Chondrocyte (in vitro differentiated cells): ENCODE data around the gene ARIH1. TPM values are rescaled to one million over a fixed set of nuclear protein-coding genes. Genes with fewer than 3 reads are reported as not detected.
"Not testable (repeated sequence)": the region's sequence is repeated elsewhere in the genome, so short reads cannot be mapped to it uniquely, and the experiment has no call there.

Experiments
- DNase-seq: peaks from one replicate; pipeline ENCODE4 v3.0.0; 2021; ENCODE audit warnings: mixed read lengths, low spot score
- H3K27ac Mint-ChIP-seq: one replicate; pipeline ENCODE4 v1.8.0; 2021; ENCODE audit warnings: mild to moderate bottlenecking, moderate library complexity, mixed read lengths; ENCODE audit not compliant: unreplicated experiment
- H3K27me3 Mint-ChIP-seq: 2 replicates; pipeline ENCODE4 v1.8.0; 2021; ENCODE audit warnings: low read depth, mixed read lengths
- H3K36me3 Mint-ChIP-seq: 2 replicates; pipeline ENCODE4 v1.8.0; 2021; ENCODE audit warnings: low read depth, mixed read lengths
- H3K4me1 Mint-ChIP-seq: 2 replicates; pipeline ENCODE4 v1.8.0; 2021; ENCODE audit warnings: low read depth, mild to moderate bottlenecking, mixed read lengths
- H3K4me3 Mint-ChIP-seq: one replicate; pipeline ENCODE4 v1.8.0; 2021; ENCODE audit warnings: mild to moderate bottlenecking, moderate library complexity, mixed read lengths; ENCODE audit not compliant: unreplicated experiment
- H3K9me3 Mint-ChIP-seq: 2 replicates; pipeline ENCODE4 v1.8.0; 2021; ENCODE audit warnings: low read depth, mixed read lengths
- long read RNA-seq: library from polyadenylated mRNA; stranded (forward); transcript quantifications from one replicate; pipeline ENCODE4 v2.0.0, GENCODE V29; 2021
- total RNA-seq: library from RNA; stranded (reverse); gene quantifications from 3 replicates; pipeline ENCODE4 v1.2.1, GENCODE V29; 2021
- TF ChIP-seq, protein P1 (sequence below): fragments of 200-600 bp; sonication (generic); IDR thresholded peaks from 2 replicates; pipeline ENCODE4 v1.5.0; 2021; ENCODE audit warnings: antibody characterized with exemption, mild to moderate bottlenecking, moderate library complexity

The ARIH1 gene, protein sequence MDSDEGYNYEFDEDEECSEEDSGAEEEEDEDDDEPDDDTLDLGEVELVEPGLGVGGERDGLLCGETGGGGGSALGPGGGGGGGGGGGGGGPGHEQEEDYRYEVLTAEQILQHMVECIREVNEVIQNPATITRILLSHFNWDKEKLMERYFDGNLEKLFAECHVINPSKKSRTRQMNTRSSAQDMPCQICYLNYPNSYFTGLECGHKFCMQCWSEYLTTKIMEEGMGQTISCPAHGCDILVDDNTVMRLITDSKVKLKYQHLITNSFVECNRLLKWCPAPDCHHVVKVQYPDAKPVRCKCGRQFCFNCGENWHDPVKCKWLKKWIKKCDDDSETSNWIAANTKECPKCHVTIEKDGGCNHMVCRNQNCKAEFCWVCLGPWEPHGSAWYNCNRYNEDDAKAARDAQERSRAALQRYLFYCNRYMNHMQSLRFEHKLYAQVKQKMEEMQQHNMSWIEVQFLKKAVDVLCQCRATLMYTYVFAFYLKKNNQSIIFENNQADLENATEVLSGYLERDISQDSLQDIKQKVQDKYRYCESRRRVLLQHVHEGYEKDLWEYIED
- 150 to 169 TPM (median 164 TPM) in 3 replicates for total RNA-seq
- long read RNA-seq, full-length matches to known transcripts, result 39 of 55 reads
- long read RNA-seq, partial matches to known transcripts, result 2 of 55 reads
- long read RNA-seq, other reads (novel, unspliced or antisense), result 14 of 55 reads

DNA sequence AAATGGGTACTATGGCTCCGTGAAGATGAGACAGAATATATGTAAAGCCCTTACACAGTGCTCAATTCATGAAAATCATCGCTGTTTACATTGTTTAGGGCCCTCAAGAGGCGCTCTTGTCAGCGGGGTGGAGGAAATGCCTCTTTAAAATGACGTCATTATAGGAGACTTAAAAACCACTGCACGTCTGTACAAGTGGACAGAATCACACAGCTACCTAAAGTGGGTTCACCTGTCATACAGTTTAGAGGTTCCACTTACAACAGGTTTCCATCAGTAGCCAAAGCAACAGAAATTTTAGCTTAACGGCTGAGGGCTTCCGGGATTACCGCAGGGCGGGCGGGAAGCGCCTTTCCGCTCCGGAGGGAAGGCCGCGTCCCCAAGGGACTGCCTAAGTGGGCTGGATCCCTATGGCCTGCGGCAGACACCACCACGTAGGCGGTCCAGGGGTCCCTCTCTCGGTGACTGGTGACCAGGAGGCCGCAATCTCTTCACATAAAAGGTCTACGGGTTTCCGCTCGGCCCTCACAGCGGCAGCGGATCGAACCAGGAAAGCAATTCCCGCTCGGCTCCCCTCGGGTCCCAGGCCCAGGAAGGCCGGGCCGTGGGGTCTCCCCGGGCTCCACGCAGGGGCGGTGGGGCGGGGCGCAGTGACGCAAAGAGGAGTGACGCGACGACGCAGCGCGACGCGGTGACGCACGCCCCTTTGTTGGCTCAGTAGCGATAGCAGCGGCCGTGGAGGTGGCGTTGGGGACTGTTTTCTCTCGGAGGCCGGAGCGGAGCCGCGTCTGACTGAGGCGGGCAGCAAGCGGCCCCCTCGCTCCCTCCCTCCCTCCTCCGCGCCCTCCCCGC is at the start of gene ARIH1:
Gene ARIH1, plus strand, starts transcription at position 717 of the 852 bp plus-strand sequence. CDS start 310 bp downstream, outside the sequence.
- TF ChIP-seq, protein P1, sequence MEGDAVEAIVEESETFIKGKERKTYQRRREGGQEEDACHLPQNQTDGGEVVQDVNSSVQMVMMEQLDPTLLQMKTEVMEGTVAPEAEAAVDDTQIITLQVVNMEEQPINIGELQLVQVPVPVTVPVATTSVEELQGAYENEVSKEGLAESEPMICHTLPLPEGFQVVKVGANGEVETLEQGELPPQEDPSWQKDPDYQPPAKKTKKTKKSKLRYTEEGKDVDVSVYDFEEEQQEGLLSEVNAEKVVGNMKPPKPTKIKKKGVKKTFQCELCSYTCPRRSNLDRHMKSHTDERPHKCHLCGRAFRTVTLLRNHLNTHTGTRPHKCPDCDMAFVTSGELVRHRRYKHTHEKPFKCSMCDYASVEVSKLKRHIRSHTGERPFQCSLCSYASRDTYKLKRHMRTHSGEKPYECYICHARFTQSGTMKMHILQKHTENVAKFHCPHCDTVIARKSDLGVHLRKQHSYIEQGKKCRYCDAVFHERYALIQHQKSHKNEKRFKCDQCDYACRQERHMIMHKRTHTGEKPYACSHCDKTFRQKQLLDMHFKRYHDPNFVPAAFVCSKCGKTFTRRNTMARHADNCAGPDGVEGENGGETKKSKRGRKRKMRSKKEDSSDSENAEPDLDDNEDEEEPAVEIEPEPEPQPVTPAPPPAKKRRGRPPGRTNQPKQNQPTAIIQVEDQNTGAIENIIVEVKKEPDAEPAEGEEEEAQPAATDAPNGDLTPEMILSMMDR, result peak; percentile 63

DNA sequence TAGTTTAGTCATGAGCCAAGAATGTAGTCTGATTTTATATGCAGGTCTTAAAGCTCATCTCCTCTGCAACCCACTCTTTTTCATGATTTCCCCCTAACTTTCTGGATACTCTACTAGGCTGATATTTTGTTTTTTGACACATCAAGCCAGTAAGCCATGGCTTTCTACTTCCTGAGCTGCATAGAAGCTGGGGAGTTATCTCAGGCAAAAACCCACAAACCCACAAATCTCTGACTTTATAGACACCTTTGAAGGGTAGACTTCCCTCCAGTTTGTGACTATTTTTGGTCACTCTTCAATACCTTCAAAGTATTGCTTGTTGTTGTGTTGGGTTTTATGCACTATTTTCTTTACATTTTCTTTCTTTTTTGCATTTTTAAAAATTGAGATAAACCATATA is 47.4 kb upstream of the ARIH1 start:
- TF ChIP-seq, protein P1, result no peak
- Mint-ChIP-seq H3K9me3 (peaks cover 25% of the 10 kb centered on the region), H3K27me3 (peaks cover 23% of the 10 kb centered on the region), H3K36me3 (peaks cover 6% of the 10 kb centered on the region), H3K27ac (no peak overlapping the region), H3K4me1 (no peaks in the 10 kb centered on the region), H3K4me3 (no peak overlapping the region)
- no peak for DNase-seq

More for the DNA sequence above, at the start of gene ARIH1:
- no peaks in the 10 kb centered on the region for H3K9me3 Mint-ChIP-seq
- peaks cover 2% of the 10 kb centered on the region for H3K36me3 Mint-ChIP-seq
- peak; percentile 98 for DNase-seq
- H3K4me1 Mint-ChIP-seq, result peaks cover 38% of the 10 kb centered on the region
- H3K27me3 Mint-ChIP-seq, result no peaks in the 10 kb centered on the region
- H3K4me3 Mint-ChIP-seq, result peak within 1 kb of the TSS; percentile 96
- H3K27ac Mint-ChIP-seq, result peak within 1 kb of the TSS; percentile 99

DNA sequence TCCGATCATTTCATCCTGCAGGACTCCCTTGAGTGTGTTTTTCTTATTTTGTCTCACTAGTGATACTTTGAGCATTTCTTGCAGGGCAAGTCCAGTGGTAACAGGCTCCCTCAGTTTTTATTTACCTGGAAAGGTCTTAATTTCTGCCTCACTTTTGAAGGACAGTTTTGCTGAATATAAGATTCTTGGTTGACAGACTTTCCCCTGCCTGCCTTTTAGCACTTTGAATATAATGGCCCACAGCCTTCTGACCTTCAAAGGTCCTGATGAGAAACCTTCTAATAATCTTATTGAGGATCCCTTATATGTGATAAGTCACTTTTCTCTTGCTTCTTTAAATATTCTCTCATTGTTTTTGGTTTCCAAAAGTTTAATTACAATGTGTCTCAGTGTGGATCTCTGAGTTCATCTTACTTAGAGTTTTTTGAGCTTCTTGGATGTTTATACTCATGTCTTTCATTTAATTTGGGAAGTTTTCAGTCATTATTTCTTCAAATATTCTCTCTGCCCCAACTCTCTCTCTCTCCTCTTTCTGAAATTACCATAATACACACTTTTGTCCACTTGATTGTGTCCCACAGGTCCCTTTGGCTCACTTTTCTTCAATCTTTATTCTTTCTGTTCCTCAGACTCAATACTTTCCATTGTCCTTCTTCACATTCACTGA is 36.3 kb upstream of the ARIH1 start:
- no peak for DNase-seq
- no peak overlapping the region for H3K4me3 Mint-ChIP-seq
- H3K9me3 Mint-ChIP-seq, result peaks cover 16% of the 10 kb centered on the region
- H3K27ac Mint-ChIP-seq, result no peak overlapping the region
- H3K4me1 Mint-ChIP-seq, result no peaks in the 10 kb centered on the region
- H3K27me3 Mint-ChIP-seq, result peaks cover 29% of the 10 kb centered on the region
- peaks cover 9% of the 10 kb centered on the region for H3K36me3 Mint-ChIP-seq
- TF ChIP-seq, protein P1, result no peak

DNA sequence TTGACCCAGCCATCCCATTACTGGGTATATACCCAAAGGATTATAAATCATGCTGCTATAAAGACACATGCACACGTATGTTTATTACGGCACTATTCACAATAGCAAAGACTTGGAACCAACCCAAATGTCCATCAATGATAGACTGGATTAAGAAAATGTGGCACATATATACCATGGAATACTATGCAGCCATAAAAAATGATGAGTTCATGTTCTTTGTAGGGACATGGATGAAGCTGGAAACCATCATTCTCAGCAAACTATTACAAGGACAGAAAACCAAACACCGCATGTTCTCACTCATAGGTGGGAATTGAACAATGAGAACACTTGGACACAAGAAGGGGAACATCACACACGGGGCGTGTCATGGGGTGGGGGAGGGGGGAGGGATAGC is 31.3 kb upstream of the ARIH1 start:
- not testable (repeated sequence) for H3K27me3 Mint-ChIP-seq, DNase-seq, H3K27ac Mint-ChIP-seq, H3K9me3 Mint-ChIP-seq, H3K36me3 Mint-ChIP-seq, H3K4me1 Mint-ChIP-seq, H3K4me3 Mint-ChIP-seq

DNA sequence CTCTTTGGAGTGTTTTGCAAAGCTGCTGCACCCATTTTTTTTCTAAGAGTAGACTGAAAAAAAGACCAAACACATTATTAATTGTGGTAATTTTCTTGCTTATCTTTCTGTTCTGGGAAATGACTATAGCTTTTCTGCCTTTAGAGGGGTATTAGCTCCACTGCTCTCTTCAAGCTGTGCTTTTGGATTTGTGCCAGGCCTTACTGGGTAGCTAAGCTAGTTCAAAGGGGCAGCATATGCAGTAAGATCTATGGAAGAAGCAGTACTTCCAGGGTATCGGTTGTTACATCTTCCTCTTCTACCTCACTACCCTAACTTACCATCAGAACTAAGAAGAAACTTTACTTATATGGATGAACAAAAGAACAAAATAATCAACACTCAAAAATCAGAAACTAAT is 28.7 kb upstream of the ARIH1 start:
- Mint-ChIP-seq H3K4me1 (no peaks in the 10 kb centered on the region), H3K4me3 (no peak overlapping the region)
- TF ChIP-seq, protein P1, result no peak

More for the DNA sequence above, 28.7 kb upstream of the ARIH1 start:
- no peak for DNase-seq
- Mint-ChIP-seq H3K27ac (no peak overlapping the region), H3K36me3 (no peaks in the 10 kb centered on the region), H3K27me3 (peaks cover 18% of the 10 kb centered on the region), H3K9me3 (no peaks in the 10 kb centered on the region)
